NB4 (cell line): ENCODE results near the gene KIRREL3.

Source experiments
- MYC ChIP-seq: IDR thresholded peaks from 2 replicates; pipeline ENCODE4 v1.6.1; 2011; ENCODE audit warnings: low read depth, low read length
- POLR2A ChIP-seq: IDR thresholded peaks from 2 replicates; pipeline ENCODE4 v1.6.1; 2011; ENCODE audit warnings: mild to moderate bottlenecking; ENCODE audit not compliant: insufficient read length; ENCODE audit errors: extremely low read depth
- TF ChIP-seq, protein P1 (sequence below): IDR thresholded peaks from one replicate; pipeline ENCODE4 v1.5.1; 2012; ENCODE audit warnings: low read depth, low read length
- TF ChIP-seq, protein P2 (sequence below): IDR thresholded peaks from 2 replicates; pipeline ENCODE4 v1.6.1; 2011; ENCODE audit warnings: low read depth, low read length

DNA sequence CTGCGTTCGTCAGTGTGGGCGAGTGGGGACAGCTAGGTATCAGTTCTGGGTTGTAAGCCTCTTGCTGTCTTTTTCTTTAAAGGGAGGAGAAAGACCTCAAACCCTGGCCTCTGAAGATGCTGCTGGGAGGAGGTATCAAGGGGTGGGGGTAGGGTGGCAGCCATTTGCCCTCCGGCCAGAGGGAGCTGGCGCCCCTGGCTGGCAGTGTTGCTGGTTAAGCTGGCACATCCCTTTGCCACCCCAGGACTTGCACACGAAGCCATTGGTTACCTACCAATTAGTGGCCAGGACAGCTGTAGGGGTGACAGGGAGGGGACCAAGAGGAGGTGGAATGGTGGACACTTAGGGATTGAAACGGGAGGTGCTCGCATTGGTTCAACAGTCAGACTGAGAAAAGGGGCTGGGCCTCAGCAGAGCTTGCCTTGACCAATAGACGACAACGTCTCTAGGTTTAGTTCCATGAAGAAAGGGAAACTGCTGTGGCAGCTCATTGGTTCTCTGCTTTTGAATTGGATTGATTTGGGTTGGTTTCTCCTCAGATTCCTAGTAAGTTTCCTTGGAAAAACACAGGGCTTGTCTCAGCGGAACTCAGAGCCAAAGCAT is 567.2 kb downstream of the KIRREL3 start:
- TF ChIP-seq, protein P1, sequence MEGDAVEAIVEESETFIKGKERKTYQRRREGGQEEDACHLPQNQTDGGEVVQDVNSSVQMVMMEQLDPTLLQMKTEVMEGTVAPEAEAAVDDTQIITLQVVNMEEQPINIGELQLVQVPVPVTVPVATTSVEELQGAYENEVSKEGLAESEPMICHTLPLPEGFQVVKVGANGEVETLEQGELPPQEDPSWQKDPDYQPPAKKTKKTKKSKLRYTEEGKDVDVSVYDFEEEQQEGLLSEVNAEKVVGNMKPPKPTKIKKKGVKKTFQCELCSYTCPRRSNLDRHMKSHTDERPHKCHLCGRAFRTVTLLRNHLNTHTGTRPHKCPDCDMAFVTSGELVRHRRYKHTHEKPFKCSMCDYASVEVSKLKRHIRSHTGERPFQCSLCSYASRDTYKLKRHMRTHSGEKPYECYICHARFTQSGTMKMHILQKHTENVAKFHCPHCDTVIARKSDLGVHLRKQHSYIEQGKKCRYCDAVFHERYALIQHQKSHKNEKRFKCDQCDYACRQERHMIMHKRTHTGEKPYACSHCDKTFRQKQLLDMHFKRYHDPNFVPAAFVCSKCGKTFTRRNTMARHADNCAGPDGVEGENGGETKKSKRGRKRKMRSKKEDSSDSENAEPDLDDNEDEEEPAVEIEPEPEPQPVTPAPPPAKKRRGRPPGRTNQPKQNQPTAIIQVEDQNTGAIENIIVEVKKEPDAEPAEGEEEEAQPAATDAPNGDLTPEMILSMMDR: no peak
- TF ChIP-seq POLR2A (no peak), MYC (no peak)
- TF ChIP-seq, protein P2, sequence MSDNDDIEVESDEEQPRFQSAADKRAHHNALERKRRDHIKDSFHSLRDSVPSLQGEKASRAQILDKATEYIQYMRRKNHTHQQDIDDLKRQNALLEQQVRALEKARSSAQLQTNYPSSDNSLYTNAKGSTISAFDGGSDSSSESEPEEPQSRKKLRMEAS: no peak
